HG03064 (cell line): ENCODE measurements around the gene RHEB.

Source experiments
- ATAC-seq: cut with Tn5 transposase; IDR thresholded peaks from one replicate; pipeline ENCODE4 v1.9.1; 2021; ENCODE audit warnings: low read depth; ENCODE audit not compliant: unreplicated experiment

Gene RHEB

GRCh38 chr7:151505433-151505832 lies 14.3 kb downstream of the RHEB start:
- ATAC-seq, result no peak

DNA sequence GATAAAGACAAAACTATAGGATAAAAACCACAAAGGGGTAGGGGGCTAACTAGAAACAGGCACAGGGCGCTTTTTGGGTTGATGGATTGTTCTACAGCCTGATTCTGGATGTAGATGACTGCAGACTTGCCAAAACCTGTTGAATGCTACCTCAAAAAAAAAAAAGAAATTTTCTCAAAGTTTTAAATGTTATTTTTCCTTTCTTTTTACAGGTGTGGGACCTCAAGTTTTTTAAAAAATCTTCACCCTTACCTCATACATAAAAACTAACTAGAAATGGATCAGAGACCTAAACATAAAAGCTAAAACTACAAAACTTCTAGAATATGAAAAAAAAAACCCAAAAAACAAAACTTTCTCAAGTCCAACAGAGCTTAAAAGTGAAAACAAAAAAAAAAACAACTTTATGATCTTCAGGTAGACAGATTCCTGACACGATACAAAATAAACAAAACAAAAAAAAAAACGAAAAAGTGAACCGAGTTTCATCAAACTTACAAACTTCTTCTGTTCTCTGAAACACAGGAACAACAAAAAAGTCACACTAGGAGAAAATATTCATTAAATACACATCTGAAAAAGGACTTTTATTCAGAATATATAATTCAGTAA lies 14.9 kb downstream of the RHEB start:
- no peak for ATAC-seq

- ATAC-seq, result no peak
Measured at GRCh38 chr7:151503902-151504714, 15.6 kb downstream of the RHEB start.

GRCh38 chr7:151501676-151502075 lies 18.0 kb downstream of the RHEB start:
- no peak for ATAC-seq

DNA sequence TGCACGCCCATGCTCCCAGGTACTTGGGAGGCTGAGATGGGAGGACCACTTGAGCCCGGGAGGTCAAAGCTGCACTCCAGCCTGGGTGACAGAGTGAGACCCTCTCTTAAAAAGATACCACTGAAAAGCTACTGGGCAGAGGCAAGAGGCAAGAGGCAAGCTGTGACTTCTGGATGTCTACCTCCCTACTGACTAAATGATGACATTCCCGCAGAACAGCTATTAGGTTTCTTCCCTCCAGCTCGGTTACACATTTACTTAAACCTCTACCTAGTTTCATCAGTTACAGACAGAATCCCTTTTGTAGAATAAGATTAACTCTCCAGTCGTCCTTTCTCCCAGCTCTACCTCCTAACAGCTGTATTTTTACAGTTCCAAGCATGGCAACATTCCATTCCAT lies 21.2 kb downstream of the RHEB start:
- ATAC-seq, result no peak

DNA sequence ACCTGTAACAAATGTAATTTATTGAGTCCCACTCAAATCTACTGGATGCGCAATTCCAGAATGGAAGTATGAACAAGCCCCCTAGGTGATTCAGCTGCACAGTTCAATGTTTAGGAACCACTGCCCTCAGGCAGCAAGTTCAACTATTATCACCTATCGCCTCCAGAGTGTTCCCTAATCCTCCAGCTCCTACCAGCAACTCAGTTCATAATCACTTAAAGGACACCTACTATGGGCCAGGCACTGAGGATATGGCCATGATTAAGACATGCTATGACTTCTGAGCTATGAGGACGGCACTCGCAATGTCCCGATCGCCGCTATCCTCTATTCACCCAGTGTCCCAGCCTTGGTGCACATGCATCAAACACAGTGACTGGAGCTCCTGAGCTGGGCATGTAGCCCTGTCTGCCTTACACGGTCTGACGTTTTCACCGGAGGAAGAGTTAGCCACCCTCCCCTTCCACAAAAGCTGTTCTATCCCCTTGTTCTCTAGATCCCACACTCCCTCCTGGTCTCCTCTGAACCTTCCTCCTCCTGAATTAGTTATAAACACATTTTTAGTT lies 22.3 kb downstream of the RHEB start:
- ATAC-seq, result no peak

DNA sequence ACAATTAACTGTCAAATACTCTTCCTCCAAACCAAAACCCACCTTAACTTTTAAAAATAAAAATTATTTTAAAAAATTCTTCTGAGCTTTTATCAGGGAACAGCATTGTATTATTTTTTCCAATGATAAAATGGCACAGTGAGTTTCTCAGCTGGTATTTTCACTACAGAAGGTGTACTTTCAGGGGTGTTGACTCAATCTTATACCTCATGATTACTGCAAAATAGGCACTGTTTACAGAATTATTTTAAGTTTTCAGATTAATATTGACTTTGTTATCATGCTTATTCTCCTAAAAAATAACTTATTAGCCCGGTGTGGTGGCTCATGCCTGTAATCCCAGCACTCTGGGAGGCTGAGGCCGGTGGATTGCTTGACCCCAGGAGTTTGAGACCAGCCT lies 24.3 kb downstream of the RHEB start:
- ATAC-seq, result no peak

DNA sequence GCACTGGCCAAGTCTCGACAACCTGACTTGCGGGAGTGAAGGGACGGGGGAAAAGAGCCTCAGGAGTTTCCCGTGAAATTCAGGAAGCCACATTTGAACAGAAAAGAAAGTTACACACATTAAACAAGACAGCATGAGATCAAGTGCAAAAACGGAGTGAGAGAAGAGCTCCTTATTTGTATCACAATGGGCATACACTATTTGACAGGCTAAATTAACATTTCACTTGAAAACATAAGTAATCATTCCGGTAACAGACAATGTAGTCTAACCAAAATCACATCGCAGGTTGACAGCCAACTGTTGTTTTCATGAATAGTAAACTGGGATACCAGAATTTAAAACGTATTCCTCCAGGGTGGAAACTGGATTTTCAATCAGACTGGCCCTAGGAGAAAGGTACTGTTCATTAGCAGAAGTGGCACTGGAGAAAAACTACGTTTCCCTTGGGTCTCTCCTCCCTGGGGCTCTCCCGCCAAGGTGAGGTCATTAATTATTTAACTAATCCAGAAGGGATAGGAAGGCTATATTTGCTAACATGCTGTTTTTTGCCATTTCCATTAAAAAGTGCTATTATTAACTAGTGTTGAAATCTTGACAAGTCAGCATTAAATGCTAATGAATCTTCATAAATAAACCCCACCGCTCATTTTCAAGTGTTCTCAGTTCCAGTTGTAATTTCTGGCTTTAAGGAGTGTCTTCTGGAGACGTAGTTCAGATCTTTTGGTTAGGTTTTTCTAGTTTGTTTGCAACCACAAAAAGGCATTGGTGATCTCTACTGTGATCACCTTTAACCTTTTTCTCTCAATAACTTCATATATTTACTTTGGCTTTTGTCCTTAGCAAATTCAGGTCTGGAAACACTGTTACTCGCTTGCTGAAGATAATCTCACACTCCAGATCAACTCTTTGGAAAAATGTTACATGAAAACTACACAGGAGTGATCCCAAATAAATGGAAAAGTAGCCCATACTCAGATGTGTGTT lies 25.1 kb downstream of the RHEB start:
- no peak for ATAC-seq

DNA sequence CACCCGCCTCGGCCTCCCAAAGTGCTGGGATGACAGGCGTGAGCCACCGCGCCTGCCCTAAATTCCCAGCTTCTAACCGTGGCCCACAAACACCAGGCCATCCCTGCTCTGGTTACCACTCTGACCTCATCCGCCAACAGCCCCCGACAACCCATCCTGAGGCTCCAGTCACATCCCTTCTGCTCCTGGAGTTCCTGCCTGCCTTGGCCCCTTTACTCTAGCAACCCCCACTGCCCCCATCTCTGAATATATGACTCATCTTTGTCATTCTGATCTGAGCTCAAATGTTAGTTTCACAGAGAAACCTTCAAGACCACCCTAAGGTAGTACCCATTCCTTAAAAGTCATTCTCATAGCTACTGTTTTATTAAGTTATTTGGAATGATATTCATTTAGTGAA lies 26.6 kb downstream of the RHEB start:
- no peak for ATAC-seq

GRCh38 chr7:151491859-151492258 lies 27.8 kb downstream of the RHEB start:
- ATAC-seq, result no peak

DNA sequence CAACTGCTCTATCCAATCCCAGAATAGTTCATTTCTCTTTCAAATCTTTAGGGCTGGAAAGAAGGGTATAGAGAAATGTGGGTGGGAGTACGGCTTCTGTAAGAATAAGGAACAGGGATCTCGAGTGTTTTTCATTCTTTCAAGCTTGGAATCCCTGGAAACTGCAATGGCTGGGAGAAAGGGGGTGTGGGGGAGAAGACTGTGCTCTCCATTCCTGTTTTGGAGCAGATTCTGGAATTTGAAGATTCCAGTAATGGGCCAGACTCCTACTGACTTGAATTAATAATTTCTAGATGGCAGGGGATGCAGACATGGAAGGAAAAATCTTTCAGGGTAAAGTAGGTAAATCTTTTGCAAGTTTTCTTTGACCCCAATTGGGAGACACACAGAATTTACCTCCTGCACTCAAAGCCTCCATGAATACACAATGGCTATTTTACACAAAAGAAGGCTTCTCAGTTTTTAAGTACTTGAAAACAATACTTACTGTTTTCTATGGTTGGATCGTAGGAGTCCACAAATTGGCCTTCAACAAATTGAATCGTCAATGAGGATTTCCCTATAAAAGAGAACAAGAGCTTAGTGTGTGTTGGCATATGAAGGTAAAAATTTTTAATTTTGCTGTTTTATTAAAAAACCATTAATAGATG lies 29.1 kb downstream of the RHEB start:
- ATAC-seq, result no peak

DNA sequence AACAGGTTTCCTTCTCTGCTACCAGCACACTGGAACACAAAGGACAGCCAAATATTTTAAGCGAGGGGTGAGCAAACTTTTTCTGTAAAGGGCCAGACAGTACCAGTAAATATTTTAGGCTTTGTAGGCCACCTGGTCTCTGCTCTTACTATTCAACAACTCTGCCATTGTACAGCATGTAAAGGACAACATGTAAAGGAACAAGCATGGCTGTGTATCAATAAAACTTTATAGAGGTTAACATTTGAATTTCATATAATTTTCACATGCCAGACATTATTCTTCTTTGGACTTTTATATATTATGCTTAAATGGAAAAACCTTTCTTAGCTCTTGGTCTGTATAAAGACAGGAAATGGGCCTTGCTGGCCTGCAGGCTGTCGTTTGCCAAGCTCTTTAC lies 30.2 kb downstream of the RHEB start:
- no peak for ATAC-seq

GRCh38 chr7:151488096-151488495 lies 31.6 kb downstream of the RHEB start:
- ATAC-seq, result no peak

DNA sequence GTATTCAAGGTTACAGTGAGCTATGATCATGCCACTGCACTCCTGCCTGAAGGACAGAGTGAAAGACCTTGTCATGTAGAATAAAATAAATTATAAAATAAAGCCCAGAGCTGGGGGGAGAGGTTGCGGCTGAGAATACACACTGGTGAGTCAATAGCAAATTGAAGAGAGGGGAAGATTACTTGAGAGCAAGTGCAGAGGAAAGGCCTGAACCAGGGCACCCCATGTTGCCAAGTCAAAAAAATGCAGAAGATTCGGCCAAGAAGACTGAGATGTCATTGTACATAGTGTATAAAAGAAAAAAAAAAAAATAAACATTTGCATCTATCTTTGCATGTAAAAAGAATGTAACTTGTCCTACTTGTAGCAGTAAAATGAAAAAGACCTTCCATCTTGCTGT lies 32.5 kb downstream of the RHEB start:
- ATAC-seq, result no peak

DNA sequence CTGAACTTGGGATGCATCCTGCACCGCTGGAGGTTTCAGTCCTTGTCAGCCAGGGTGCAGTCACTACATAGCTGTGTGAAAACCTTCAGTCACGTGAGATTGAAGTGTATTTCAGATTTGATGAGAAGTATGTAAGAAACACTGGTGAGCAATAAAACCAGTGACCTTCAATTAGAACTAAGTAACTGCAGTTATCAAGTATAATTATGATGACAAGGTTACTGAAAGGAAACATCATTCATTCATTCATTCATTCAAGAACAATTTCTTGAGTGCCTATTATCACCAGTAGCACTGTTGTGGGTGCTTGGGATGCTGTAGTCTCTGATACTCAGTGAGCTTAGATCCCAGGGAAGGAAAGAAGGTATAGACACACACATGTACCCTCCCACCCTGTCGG lies 33.6 kb downstream of the RHEB start:
- ATAC-seq, result no peak

GRCh38 chr7:151484971-151485707 lies 34.6 kb downstream of the RHEB start:
- ATAC-seq, result no peak

- ATAC-seq, result no peak
Measured at GRCh38 chr7:151483711-151483983, 36.0 kb downstream of the RHEB start.

- no peak for ATAC-seq
Measured at GRCh38 chr7:151482883-151483710, 36.6 kb downstream of the RHEB start.
